ENCODE results near the gene ADARB2.
"Not testable (repeated sequence)": the region's sequence is repeated elsewhere in the genome, so short reads cannot be mapped to it uniquely, and the experiment has no call there.

ADARB2 gene

GRCh38 chr10:1173091-1173490, 564.2 kb downstream of the ADARB2 start:
- DNase-seq, result no peak

DNA sequence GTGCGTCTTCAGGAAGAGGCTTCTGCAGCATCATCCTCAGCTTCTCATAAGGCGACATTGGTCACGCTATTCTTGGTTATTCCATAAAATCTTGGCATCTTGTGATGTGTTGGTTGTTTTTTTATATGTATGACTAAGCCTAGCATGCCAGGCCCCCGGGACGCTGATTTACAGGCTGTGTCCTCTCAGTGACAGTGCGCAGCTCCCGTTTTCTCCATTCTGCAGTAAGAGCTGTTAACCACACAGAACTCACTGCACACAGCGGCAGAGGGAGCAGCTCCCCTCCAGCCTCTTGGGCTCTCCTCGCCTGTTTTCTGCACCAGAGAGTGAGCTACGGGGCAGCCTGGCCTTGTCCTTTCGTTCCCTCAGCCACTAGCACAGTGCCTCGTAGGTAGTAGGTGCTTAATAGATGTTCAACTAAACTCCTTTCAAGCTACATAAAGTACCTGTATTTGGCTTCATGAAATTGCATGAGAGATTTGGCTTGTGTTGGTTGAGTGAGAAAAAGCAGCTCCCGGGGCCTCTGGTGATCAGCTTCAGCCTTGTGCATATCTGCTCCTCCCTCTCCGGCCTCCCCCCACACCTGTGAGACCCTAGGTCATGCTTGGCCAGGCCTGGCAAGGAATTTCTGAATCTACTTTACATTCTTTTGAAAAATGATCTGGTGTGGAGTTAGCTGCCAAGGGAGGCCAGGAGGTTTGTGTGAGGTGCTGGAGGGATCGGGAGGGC, 564.9 kb downstream of the ADARB2 start:
- DNase-seq, result no peak

DNA sequence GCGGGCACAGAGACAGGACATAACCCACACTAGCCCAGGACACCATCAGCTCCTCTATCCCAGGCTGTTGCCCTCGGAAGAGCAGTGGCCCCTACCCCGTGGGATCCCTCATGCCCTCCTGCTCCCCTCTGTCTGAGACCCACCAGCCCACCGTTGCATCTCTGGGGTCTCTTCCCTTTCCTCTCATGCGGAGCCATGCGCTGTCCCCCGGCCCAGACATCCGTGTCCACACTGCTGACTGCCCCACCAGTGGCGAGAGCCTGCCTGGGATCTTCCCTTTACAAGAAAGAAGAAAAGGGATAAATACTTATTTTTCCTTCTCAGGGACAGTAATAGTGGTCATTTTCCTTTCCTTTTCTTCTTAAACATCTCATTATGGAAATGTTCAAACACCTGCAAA, 565.7 kb downstream of the ADARB2 start:
- DNase-seq, result no peak

DNA sequence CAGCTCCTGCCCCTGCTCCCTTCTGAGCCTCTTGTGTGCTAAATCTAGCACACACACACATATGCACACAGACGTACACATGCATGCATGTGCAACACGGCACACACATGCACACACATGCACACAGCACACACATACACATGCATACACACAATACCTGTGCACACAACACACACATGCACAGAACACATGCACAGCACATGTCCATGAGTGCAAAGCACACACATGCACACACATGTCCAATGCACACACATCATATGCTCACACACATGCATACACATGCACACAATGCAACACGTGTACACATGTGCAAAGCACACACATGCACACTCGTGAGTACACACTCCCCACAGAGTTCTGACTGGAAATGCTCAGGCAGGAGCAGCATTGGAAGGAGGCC, 566.1 kb downstream of the ADARB2 start:
- no peak for DNase-seq

DNA sequence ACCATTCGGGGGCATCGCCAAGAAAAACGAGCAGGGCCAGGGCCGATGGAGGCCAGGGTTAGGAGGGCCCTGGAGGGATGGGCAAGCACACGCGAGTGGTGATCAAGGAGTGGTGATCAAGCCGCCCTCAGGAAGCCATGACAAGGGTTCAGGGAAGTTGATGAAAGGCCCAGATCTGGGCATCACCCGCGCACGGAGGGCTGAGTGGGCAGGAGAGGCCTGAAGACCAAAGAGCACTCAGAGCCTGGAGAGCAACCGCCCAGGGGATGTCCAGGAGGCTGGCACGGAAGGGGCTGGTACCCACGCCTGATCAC, 566.5 kb downstream of the ADARB2 start:
- no peak for DNase-seq

DNA sequence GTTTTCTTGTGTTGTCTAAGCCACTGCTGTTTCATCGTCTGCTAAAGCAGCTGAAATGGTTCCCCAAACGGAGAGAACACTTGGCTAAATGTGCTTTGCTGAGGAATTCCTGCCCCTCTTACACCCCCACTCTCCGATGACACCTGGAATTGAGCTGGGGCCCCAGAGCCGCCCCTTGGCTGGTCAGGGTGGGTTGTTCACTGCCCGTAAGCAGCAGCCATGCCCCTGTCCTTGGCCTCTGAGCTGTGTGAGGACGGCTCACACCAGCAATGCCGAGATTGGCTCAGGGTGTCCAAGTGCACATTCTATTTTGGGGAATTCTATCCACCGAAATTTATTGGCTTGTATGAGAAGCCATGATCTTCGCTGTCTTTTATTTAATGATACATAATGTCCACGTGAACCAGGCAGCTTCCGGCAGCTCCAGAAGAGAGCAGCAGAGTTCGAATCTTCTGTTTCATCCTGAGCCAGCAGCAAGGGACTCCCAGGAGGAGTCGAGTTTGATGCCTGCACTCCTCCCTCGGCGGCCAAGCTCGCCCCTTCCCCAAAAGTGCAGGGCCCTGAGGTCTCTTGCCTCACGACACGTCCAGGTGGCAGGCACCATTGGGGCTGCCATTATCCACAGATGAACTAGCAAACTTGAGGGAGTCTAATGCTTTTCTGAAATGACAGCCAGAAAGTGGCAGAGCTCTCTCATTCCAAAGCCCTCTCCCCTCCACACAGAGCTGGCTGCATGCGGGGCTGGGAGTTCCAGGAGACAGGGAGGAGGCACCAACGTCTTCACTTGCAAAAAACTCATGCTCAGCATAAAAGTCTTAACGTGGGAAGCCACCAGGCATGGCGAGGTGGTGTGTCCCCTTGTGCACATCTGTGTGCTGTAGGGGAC, 567.1 kb downstream of the ADARB2 start:
- DNase-seq, result no peak

GRCh38 chr10:1169186-1169885, 568.0 kb downstream of the ADARB2 start:
- no peak for DNase-seq

DNA sequence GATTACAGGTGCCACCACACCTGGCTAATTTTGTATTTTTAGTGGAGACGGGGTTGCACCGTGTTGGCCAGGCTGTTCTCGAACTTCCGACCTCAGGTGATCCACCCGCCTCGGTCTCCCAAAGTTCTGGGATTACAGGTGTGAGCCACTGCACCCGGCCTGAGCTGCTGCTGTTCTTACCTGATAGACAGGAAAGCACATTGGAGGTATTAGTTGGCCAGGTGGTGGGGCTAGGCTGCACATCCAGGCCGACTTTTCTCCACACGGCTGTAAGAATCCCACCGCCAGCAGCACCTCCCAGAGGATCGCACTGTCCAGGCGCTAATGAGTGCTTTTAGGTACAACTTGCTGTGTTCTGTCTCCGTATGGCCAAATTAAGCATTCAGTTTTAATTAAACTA, 568.6 kb downstream of the ADARB2 start:
- peak; percentile 46 for DNase-seq

GRCh38 chr10:1166828-1167275, 570.5 kb downstream of the ADARB2 start:
- DNase-seq, result peak; percentile 34

DNA sequence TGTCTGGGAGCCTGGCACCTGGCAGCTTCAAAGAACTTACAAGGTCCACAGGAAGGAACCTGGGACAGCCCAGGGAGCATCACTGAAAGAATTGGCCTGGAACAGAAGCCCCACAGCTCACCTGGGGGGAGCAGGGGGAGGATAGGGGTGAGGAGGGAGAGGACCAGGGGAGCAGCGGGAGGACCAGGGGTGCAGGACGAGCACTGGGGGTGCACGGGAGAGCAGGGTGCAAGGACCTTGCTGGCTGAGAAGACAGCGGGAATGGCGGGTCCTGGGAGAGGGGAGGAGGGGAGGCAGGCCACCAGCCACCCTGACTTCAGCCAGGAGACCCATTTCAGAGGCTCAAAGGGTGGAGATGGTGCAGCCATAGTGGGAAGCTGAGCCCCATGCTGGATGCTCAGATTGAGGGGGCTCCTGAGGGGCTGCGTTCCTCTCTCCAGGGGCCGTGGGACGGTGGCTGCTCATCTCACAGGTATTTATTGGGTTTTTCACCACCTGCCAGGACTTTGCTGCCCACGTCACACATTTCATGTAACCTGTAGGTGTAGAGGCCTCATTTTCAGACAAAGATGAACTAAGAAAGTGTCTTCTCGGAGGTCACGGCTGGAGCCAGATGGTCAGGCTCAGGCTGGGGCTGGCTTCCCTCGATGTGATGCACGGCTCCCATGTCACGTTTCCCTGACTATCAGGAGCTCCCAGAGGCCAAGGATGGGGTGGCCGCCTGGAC, 571.1 kb downstream of the ADARB2 start:
- DNase-seq, result peak; percentile 15

GRCh38 chr10:1163831-1164230, 573.5 kb downstream of the ADARB2 start:
- DNase-seq, result no peak

DNA sequence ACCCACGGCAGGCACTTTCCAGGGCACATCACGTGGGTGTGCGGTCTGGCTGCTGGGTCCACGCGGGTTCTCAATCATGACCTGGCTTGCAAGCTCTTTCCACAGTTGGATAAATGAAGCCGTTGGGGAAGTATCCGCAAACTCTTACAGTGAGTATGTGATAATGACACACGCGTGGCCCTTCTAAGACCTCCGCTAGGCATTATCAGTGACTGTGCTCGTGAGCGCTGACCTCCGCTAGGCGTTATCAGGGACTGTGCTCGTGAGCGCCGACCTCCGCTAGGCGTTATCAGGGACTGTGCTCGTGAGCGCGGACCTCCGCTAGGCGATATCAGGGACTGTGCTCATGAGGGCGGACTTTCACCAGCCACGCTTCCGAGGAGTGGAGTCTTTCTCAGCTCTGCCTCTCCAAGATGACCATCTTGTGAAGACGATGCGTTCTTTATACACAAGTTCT, 574.1 kb downstream of the ADARB2 start:
- DNase-seq, result peak; percentile 44

DNA sequence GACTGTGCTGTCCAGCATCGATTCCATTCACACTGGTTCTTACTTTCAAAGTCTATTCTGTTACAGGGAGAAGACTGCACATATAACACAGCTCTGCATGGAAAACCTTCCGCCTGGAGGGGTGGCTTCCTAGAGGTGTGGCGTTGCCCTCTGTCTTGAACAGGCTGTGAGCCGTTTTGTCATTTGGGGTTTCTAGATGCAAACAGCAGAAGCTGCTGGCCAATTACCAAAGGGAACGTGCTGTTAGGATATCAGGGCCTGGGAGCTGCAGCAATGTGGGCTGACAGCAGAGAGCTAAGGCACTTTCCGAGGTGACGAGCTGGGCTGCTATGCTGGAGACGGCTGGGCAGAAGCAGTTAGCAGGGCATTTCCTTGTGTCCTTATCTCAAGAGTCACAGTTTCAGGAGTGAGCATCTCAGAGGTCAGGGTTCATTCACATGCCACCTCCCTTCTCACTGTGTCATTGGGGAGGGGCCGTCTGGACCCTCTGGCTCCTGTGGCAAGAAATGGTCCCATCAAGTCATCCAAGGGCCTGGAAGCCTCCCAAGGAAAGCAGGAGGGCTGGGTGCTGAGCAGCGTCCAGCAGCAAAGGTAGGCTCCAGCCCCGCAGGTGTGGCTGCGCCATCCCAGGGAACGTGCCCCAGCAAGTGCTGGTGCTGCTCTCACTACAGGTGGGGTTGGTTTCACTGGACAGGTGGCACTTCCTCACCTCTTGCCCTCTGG, 574.7 kb downstream of the ADARB2 start:
- peak; percentile 46 for DNase-seq

DNA sequence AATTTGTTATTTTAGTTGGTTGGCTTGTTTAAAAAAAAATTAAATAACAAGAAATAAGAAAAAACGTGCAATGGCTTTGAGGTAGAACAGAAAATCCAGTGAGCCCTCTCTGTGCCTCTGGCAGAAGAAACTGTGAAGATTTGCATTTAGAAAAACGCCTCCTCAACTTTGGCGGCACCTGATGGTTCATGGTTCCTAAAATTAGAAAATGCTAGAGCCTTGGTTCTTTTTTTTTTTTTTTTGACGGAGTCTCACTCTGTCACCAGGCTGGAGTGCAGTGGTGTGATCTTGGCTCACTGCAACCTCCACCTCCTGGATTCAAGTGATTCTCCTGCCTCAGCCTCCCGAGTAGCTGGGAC, 576.0 kb downstream of the ADARB2 start:
- DNase-seq, result not testable (repeated sequence)

DNA sequence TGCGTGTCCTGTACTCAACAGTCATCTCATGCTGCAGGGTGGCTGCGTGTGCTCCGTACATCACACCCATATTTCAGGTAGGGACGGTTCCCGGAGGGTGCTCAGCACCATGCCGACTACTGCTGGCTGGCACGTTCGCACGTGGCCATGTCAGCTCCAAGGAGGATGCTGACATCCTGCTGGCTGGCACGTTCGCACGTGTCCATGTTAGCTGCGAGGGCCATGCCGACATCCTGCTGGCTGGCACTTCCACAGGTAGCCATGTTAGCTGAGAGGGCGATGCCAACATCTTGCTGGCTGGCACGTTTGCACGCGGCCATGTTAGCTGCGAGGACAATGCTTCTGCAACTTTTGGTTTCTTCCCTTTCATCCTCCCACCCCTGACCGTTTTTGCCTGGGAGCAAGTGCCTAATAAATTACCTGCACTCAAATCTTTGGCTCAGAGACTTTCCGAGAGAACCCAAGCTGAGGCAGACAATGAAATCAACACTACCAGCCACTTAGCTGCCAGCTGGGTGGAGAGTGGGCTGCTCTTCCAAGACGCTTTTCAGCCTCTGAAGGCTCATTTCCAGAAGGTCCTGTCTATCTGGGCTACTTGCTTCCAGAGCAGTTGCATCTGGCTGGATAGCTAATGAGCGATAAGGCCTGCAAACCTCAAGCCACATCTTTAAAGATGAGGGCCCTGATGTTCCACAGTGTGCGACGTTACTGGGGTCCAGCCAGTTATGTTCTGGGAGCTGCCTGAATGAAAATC, 576.6 kb downstream of the ADARB2 start:
- no peak for DNase-seq

DNA sequence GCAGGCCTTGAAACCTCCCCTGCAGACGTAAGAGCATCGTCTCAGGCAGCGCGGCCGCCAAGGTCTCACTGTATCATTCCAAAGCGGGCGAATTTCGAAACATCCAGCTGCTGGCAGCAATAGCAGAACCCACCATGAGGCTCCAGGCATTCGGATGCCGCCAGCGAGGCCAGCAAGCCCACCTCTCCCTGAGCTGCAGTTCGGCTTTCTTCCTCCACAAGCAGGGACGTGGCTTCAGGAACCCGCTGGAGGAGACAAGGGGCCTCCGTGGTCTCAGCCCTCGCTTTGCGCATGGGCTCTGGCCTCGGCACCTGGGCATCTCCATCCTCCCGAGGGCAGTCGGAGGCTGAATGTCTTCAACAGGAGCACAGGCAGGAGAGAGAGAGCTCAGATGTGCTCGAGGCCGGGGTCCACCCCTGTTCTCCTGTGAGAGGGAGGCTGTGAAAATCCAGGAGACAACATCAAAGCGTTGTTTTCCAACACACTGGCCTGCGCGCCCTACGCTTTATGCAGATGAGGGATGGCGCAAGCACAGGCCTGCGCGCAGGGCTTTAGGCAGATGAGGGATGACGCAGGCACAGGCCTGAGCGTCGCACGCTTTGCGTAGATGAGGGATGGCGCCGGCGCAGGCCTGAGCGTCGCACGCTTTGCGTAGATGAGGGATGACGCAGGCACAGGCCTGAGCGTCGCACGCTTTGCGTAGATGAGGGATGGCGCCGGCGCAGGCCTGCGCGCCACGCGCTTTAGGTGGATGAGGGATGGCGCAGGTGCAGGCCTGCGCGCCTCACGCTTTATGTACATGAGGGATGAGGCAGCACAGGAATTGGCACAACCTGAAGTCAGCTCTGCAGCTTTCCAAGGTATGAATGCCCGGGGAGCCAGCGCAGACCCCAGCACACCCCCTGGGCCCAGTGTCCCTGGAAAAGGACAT, 577.9 kb downstream of the ADARB2 start:
- no peak for DNase-seq

- not testable (repeated sequence) for DNase-seq
Measured at GRCh38 chr10:1158536-1158935, 578.8 kb downstream of the ADARB2 start.

GRCh38 chr10:1158066-1158465, 579.3 kb downstream of the ADARB2 start:
- no peak for DNase-seq

DNA sequence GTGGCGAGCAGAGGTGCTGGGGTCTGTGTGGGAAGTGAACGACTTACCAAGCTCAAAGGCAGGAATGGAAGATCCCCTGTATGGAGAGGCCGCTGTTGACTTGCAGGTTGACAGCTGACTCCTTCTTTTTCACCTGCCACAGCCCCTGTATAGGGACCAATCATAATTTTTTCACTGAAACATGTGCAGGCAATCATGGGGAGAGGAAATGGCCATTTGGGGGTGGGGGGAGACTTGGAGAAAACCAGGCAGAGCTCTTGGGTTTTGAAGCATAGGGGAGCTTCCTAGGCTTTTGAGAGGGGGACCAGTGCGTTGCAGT, 579.8 kb downstream of the ADARB2 start:
- no peak for DNase-seq

- peak; percentile 24 for DNase-seq
Measured at GRCh38 chr10:1156921-1157614, 580.3 kb downstream of the ADARB2 start.

All from islet precursor cell (in vitro differentiated cells).